ENCODE results near the gene ZDHHC4.

ZDHHC4 gene

GRCh38 chr7:6614953-6615722 is 37.9 kb downstream of the ZDHHC4 start, which contains the start of gene ZNF853 (continued):
- TF ChIP-seq ZNF645 (tag by site-specific recombination; IDR thresholded peaks at IDR 0.05): no peak
- TF ChIP-seq ZNF26 (tag by site-specific recombination; IDR thresholded peaks at IDR 0.05): no peak
- TF ChIP-seq ZBTB10 (tag by site-specific recombination; IDR thresholded peaks at IDR 0.05): no peak
- TF ChIP-seq ZNF280C (tag by site-specific recombination; IDR thresholded peaks at IDR 0.05): no peak
- no peak for TF ChIP-seq BCL11A (tag by site-specific recombination; IDR thresholded peaks at IDR 0.05; ENCODE audit: low read depth)

GRCh38 chr7:6615723-6616555 is 38.7 kb downstream of the ZDHHC4 start:
- no peaks in the 10 kb centered on the region for H3K4me1 ChIP-seq (ENCODE audit: control insufficient read depth, insufficient read depth, low read length)
- POLR2A ChIA-PET: no interaction called here
- CTCF ChIA-PET: interaction anchor here (0.6 kb wide), 1 partner anchor 141 kb away, joined by 3 read pairs; no protein-coding TSS in a partner anchor
- H3K36me3 ChIP-seq (ENCODE audit: control insufficient read depth in 2 of 2, insufficient read depth in 1 of 2, low read length in 2 of 2): peaks cover 6 to 11% of the 10 kb centered on the region in 2 experiments; a peak in 2 of 3 replicates
- no peaks in the 10 kb centered on the region for H3K9me3 ChIP-seq (ENCODE audit: control insufficient read depth, insufficient read depth, low read depth, low read length)
- H3K4me3 ChIP-seq (ENCODE audit: low read depth, low read length): peak overlapping the region; percentile 64
- peak overlapping the region; percentile 71; the same call in 1 of the 2 replicates for H3K27ac ChIP-seq (ENCODE audit: extremely low read depth, low read depth, low read length)
- TF ChIP-seq ZNF488 (tag by site-specific recombination; IDR thresholded peaks at IDR 0.05): no peak
- no peak for TF ChIP-seq ZNF311 (tag by site-specific recombination; IDR thresholded peaks at IDR 0.05; ENCODE audit: borderline replicate concordance)
- TF ChIP-seq KLF7 (tag by site-specific recombination; IDR thresholded peaks at IDR 0.05; ENCODE audit: borderline replicate concordance): no peak
- TF ChIP-seq FEZF1 (tag by site-specific recombination; IDR thresholded peaks at IDR 0.05): no peak
- TF ChIP-seq ZFHX2 (tag by site-specific recombination; conservative IDR thresholded peaks at IDR 0.05): 0 out of 2 replicates have a peak, but pooled peaks have one; percentile 17
- TF ChIP-seq YY1 (tag by site-specific recombination; IDR thresholded peaks at IDR 0.05): no peak
- TF ChIP-seq ZBTB8A (tag by site-specific recombination; IDR thresholded peaks at IDR 0.05): peak; percentile 48
- TF ChIP-seq SCRT2 (tag by site-specific recombination; IDR thresholded peaks at IDR 0.05): no peak
- peak; percentile 42; the same call in 1 of the 2 replicates for TF ChIP-seq PATZ1 (tag by site-specific recombination; IDR thresholded peaks at IDR 0.05)
- no peak for TF ChIP-seq KLF1 (tag by site-specific recombination; IDR thresholded peaks at IDR 0.05)
- no peak for TF ChIP-seq ZNF544 (tag by site-specific recombination; IDR thresholded peaks at IDR 0.05)
- no peak for TF ChIP-seq SETDB1 (IDR thresholded peaks at IDR 0.05; ENCODE audit: insufficient read length, low read length)
- TF ChIP-seq ZBTB10 (tag by site-specific recombination; IDR thresholded peaks at IDR 0.05): no peak

Data from HEK293 (cell line).